Activated CD4-positive, alpha-beta T cell treated with anti-CD3 and anti-CD28 coated beads, Interleukin-2, amount 50 U/mL, for 24 hours (primary cell): Measurements from ENCODE around the gene ARHGEF16.

Experiments used
- DNase-seq, 2 donors: peaks; one replicate each; pipeline ENCODE4 v3.0.0-alpha.2; 2020; ENCODE audit warnings: low read depth in 1 of 2, low spot score in 1 of 2

The ARHGEF16 gene

GRCh38 chr1:3515272-3515671 lies 60.8 kb downstream of the ARHGEF16 start:
- DNase-seq = no peak

- DNase-seq = no peak
Measured at GRCh38 chr1:3515774-3516480, 61.5 kb downstream of the ARHGEF16 start.

GRCh38 chr1:3516481-3516869 lies 62.0 kb downstream of the ARHGEF16 start:
- DNase-seq = no peak

GRCh38 chr1:3516911-3517675 lies 62.6 kb downstream of the ARHGEF16 start:
- no peak for DNase-seq

- no peak for DNase-seq
Measured at GRCh38 chr1:3518256-3518655, 63.8 kb downstream of the ARHGEF16 start.

- DNase-seq = no peak
Measured at GRCh38 chr1:3518756-3519155, 64.3 kb downstream of the ARHGEF16 start.

- no peak for DNase-seq
Measured at GRCh38 chr1:3519301-3519885, 64.9 kb downstream of the ARHGEF16 start.

GRCh38 chr1:3520419-3521378 lies 66.2 kb downstream of the ARHGEF16 start:
- no peak for DNase-seq

- DNase-seq = no peak
Measured at GRCh38 chr1:3521426-3521825, 67.0 kb downstream of the ARHGEF16 start.

- DNase-seq = no peak
Measured at GRCh38 chr1:3522112-3522511, 67.6 kb downstream of the ARHGEF16 start.

GRCh38 chr1:3522564-3523265 lies 68.2 kb downstream of the ARHGEF16 start:
- DNase-seq = no peak

GRCh38 chr1:3523980-3524379 lies 69.5 kb downstream of the ARHGEF16 start:
- DNase-seq = no peak

- DNase-seq = no peak
Measured at GRCh38 chr1:3524556-3525203, 70.2 kb downstream of the ARHGEF16 start.

GRCh38 chr1:3525551-3526482 lies 71.4 kb downstream of the ARHGEF16 start:
- DNase-seq = no peak

GRCh38 chr1:3527774-3528173 lies 73.3 kb downstream of the ARHGEF16 start:
- no peak for DNase-seq

- no peak for DNase-seq
Measured at GRCh38 chr1:3529099-3529729, 74.7 kb downstream of the ARHGEF16 start.

- no peak for DNase-seq
Measured at GRCh38 chr1:3530086-3530925, 75.8 kb downstream of the ARHGEF16 start.
